Stimulated activated CD4-positive, alpha-beta T cell treated with anti-CD3 and anti-CD28 coated beads, Interleukin-1b, Interleukin-23, amount 100 ng/mL, for 1 hour (primary cell): ENCODE measurements around the gene DGKG.

Experiments
- DNase-seq, 2 donors: peaks; one replicate each; pipeline ENCODE4 v3.0.0-alpha.2; 2020; ENCODE audit warnings: low read depth in 2 of 2

DGKG gene

GRCh38 chr3:186109897-186110803 is 251.9 kb downstream of the DGKG start:
- DNase-seq: no peak

GRCh38 chr3:186108941-186109865 is 252.8 kb downstream of the DGKG start, which contains the start of gene ETV5:
ETV5 (minus strand) TSS chr3:186109089; CDS start chr3:186105868, 3,221 bp downstream.
- peak; percentile 46 to 69 for DNase-seq

- DNase-seq: no peak
Measured at GRCh38 chr3:186108106-186108940, 253.7 kb downstream of the DGKG start.

GRCh38 chr3:186107215-186108105 is 254.6 kb downstream of the DGKG start:
- DNase-seq: no peak

GRCh38 chr3:186105543-186105942 is 256.5 kb downstream of the DGKG start:
- DNase-seq: no peak

- DNase-seq: no peak
Measured at GRCh38 chr3:186102687-186103086, 259.3 kb downstream of the DGKG start.

- no peak for DNase-seq
Measured at GRCh38 chr3:186100398-186100797, 261.6 kb downstream of the DGKG start.

- DNase-seq: no peak
Measured at GRCh38 chr3:186099178-186099577, 262.9 kb downstream of the DGKG start.

- no peak for DNase-seq
Measured at GRCh38 chr3:186098740-186099139, 263.3 kb downstream of the DGKG start.

- no peak for DNase-seq
Measured at GRCh38 chr3:186097663-186098451, 264.2 kb downstream of the DGKG start.

GRCh38 chr3:186097317-186097662 is 264.7 kb downstream of the DGKG start:
- DNase-seq: no peak
